GM19468 (cell line): ENCODE data around the gene ENOX2.

ENCODE experiments used
- ATAC-seq: cut with Tn5 transposase; IDR thresholded peaks from one replicate; pipeline ENCODE4 v1.9.1; 2021; ENCODE audit warnings: mild to moderate bottlenecking, moderate library complexity, moderate number of reproducible peaks; ENCODE audit not compliant: unreplicated experiment; ENCODE audit errors: extremely low read depth

Gene ENOX2

GRCh38 chrX:130771648-130772047 is 131.4 kb downstream of the ENOX2 start:
- ATAC-seq = no peak

GRCh38 chrX:130771230-130771629 is 131.8 kb downstream of the ENOX2 start:
- ATAC-seq = no peak

- no peak for ATAC-seq
Observed at GRCh38 chrX:130770615-130771014, 132.4 kb downstream of the ENOX2 start.

- no peak for ATAC-seq
Observed at GRCh38 chrX:130769835-130770234, 133.2 kb downstream of the ENOX2 start.

- no peak for ATAC-seq
Observed at GRCh38 chrX:130758072-130758471, 144.9 kb downstream of the ENOX2 start.

- ATAC-seq = no peak
Observed at GRCh38 chrX:130756233-130756632, 146.8 kb downstream of the ENOX2 start.

GRCh38 chrX:130754353-130754752 is 148.7 kb downstream of the ENOX2 start:
- no peak for ATAC-seq

- no peak for ATAC-seq
Observed at GRCh38 chrX:130746709-130747342, 156.2 kb downstream of the ENOX2 start.

- no peak for ATAC-seq
Observed at GRCh38 chrX:130746077-130746476, 156.9 kb downstream of the ENOX2 start.

GRCh38 chrX:130741584-130741983 is 161.4 kb downstream of the ENOX2 start:
- ATAC-seq = no peak

- no peak for ATAC-seq
Observed at GRCh38 chrX:130741151-130741550, 161.9 kb downstream of the ENOX2 start.

GRCh38 chrX:130738638-130739195 is 164.3 kb downstream of the ENOX2 start:
- ATAC-seq = no peak

GRCh38 chrX:130734713-130735112 is 168.3 kb downstream of the ENOX2 start:
- no peak for ATAC-seq

- no peak for ATAC-seq
Observed at GRCh38 chrX:130728208-130728607, 174.8 kb downstream of the ENOX2 start.

GRCh38 chrX:130726661-130727060 is 176.3 kb downstream of the ENOX2 start:
- no peak for ATAC-seq

- ATAC-seq = no peak
Observed at GRCh38 chrX:130725519-130725918, 177.5 kb downstream of the ENOX2 start.

- no peak for ATAC-seq
Observed at GRCh38 chrX:130719413-130719812, 183.6 kb downstream of the ENOX2 start.

GRCh38 chrX:130718137-130718536 is 184.9 kb downstream of the ENOX2 start:
- no peak for ATAC-seq

- no peak for ATAC-seq
Observed at GRCh38 chrX:130716781-130717413, 186.1 kb downstream of the ENOX2 start.

GRCh38 chrX:130716346-130716745 is 186.7 kb downstream of the ENOX2 start:
- no peak for ATAC-seq

GRCh38 chrX:130715299-130715698 is 187.7 kb downstream of the ENOX2 start:
- no peak for ATAC-seq

GRCh38 chrX:130714665-130715064 is 188.3 kb downstream of the ENOX2 start:
- no peak for ATAC-seq
